HCT116 (cell line): Measurements from ENCODE around the gene BNIPL.

Source experiments
- EZH2phosphoT487 ChIP-seq: fragments of 200-600 bp; IDR thresholded peaks from 2 replicates; pipeline ENCODE4 v1.6.1; 2018; ENCODE audit warnings: antibody characterized with exemption, borderline replicate concordance
- POLR2A ChIP-seq: IDR thresholded peaks from 2 replicates; pipeline ENCODE4 v1.7.0; 2011; ENCODE audit warnings: borderline replicate concordance; ENCODE audit not compliant: insufficient read depth, insufficient read length; ENCODE audit errors: extremely low read depth
- POLR2AphosphoS5 ChIP-seq: IDR thresholded peaks from 2 replicates; pipeline ENCODE4 v1.6.1; 2011; ENCODE audit warnings: mild to moderate bottlenecking, low read depth, low read length, moderate library complexity
- TF ChIP-seq, protein P1 (sequence below): IDR thresholded peaks from 2 replicates; pipeline ENCODE4 v1.6.1; 2012; ENCODE audit warnings: low read depth
- TF ChIP-seq, protein P2 (sequence below), 3 experiments: fragments of 200-600 bp in 1 of 3; sonication (generic) in 1 of 3; IDR thresholded peaks in 2 of 3; conservative IDR thresholded peaks in 1 of 3; 2 replicates each; pipeline ENCODE4 v1.5.1; 2012 to 2017; ENCODE audit warnings: low read depth in 2 of 3, low read length in 2 of 3, antibody characterized with exemption in 1 of 3, borderline replicate concordance in 1 of 3, control low read depth in 1 of 3, mild to moderate bottlenecking in 1 of 3, mixed read lengths in 1 of 3, mixed run types in 1 of 3, moderate library complexity in 1 of 3; ENCODE audit not compliant: insufficient read depth in 1 of 3
- TF ChIP-seq, protein P3 (sequence below): IDR thresholded peaks from 2 replicates; pipeline ENCODE4 v1.6.1; 2012

- TF ChIP-seq EZH2phosphoT487 (no peak), POLR2A (no peak), POLR2AphosphoS5 (no peak)
- TF ChIP-seq, protein P1, sequence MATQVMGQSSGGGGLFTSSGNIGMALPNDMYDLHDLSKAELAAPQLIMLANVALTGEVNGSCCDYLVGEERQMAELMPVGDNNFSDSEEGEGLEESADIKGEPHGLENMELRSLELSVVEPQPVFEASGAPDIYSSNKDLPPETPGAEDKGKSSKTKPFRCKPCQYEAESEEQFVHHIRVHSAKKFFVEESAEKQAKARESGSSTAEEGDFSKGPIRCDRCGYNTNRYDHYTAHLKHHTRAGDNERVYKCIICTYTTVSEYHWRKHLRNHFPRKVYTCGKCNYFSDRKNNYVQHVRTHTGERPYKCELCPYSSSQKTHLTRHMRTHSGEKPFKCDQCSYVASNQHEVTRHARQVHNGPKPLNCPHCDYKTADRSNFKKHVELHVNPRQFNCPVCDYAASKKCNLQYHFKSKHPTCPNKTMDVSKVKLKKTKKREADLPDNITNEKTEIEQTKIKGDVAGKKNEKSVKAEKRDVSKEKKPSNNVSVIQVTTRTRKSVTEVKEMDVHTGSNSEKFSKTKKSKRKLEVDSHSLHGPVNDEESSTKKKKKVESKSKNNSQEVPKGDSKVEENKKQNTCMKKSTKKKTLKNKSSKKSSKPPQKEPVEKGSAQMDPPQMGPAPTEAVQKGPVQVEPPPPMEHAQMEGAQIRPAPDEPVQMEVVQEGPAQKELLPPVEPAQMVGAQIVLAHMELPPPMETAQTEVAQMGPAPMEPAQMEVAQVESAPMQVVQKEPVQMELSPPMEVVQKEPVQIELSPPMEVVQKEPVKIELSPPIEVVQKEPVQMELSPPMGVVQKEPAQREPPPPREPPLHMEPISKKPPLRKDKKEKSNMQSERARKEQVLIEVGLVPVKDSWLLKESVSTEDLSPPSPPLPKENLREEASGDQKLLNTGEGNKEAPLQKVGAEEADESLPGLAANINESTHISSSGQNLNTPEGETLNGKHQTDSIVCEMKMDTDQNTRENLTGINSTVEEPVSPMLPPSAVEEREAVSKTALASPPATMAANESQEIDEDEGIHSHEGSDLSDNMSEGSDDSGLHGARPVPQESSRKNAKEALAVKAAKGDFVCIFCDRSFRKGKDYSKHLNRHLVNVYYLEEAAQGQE: no peak
- TF ChIP-seq, protein P2, sequence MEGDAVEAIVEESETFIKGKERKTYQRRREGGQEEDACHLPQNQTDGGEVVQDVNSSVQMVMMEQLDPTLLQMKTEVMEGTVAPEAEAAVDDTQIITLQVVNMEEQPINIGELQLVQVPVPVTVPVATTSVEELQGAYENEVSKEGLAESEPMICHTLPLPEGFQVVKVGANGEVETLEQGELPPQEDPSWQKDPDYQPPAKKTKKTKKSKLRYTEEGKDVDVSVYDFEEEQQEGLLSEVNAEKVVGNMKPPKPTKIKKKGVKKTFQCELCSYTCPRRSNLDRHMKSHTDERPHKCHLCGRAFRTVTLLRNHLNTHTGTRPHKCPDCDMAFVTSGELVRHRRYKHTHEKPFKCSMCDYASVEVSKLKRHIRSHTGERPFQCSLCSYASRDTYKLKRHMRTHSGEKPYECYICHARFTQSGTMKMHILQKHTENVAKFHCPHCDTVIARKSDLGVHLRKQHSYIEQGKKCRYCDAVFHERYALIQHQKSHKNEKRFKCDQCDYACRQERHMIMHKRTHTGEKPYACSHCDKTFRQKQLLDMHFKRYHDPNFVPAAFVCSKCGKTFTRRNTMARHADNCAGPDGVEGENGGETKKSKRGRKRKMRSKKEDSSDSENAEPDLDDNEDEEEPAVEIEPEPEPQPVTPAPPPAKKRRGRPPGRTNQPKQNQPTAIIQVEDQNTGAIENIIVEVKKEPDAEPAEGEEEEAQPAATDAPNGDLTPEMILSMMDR (IDR thresholded peaks at IDR 0.05 in 2 of 3, conservative IDR thresholded peaks at IDR 0.05 in 1 of 3; ENCODE audit: borderline replicate concordance in 1 of 3, insufficient read depth in 1 of 3, low read depth in 2 of 3, low read length in 2 of 3): no peak
- TF ChIP-seq, protein P3, sequence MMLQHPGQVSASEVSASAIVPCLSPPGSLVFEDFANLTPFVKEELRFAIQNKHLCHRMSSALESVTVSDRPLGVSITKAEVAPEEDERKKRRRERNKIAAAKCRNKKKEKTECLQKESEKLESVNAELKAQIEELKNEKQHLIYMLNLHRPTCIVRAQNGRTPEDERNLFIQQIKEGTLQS: no peak
These were observed 39.1 kb upstream of the BNIPL start for GRCh38 chr1:150997126-150997872.
